ENCODE data around the gene ATR. TPM values are rescaled to one million over a fixed set of nuclear protein-coding genes. Genes with fewer than 3 reads are reported as not detected.
"Not testable (repeated sequence)": the region's sequence is repeated elsewhere in the genome, so short reads cannot be mapped to it uniquely, and the experiment has no call there.

Gene ATR
- total RNA-seq, 1 experiment from 2014 or later, result 8.9 TPM

GRCh38 chr3:142436951-142437585 lies 141.5 kb downstream of the ATR start:
- in situ Hi-C loops (cut with HindIII; ENCODE audit: low pct_unique_long_range_greater_than_20kb, low sequenced_read_pairs), result no loop called here
- DNase-seq (ENCODE audit: low read depth), result no peak

- in situ Hi-C loops (cut with HindIII; ENCODE audit: low pct_unique_long_range_greater_than_20kb, low sequenced_read_pairs), result no loop called here
- no peak for DNase-seq (ENCODE audit: low read depth)
These were observed 144.0 kb downstream of the ATR start for GRCh38 chr3:142434503-142434902.

GRCh38 chr3:142433110-142433509 lies 145.4 kb downstream of the ATR start:
- in situ Hi-C loops (cut with HindIII; ENCODE audit: low pct_unique_long_range_greater_than_20kb, low sequenced_read_pairs), result no loop called here

GRCh38 chr3:142429582-142429981 lies 149.0 kb downstream of the ATR start:
- in situ Hi-C loops (cut with HindIII; ENCODE audit: low pct_unique_long_range_greater_than_20kb, low sequenced_read_pairs), result no loop called here
- no peak for DNase-seq (ENCODE audit: low read depth)

More at GRCh38 chr3:142433110-142433509, 145.4 kb downstream of the ATR start:
- no peak for DNase-seq (ENCODE audit: low read depth)

- in situ Hi-C loops (cut with HindIII; ENCODE audit: low pct_unique_long_range_greater_than_20kb, low sequenced_read_pairs), result no loop called here
- no peak for DNase-seq (ENCODE audit: low read depth)
These were observed 153.8 kb downstream of the ATR start for GRCh38 chr3:142424754-142425153.

GRCh38 chr3:142418926-142419592 lies 159.5 kb downstream of the ATR start:
- in situ Hi-C loops (cut with HindIII; ENCODE audit: low pct_unique_long_range_greater_than_20kb, low sequenced_read_pairs), result no loop called here
- no peak for DNase-seq (ENCODE audit: low read depth)

GRCh38 chr3:142417302-142417701 lies 161.2 kb downstream of the ATR start:
- DNase-seq (ENCODE audit: low read depth), result no peak
- in situ Hi-C loops (cut with HindIII; ENCODE audit: low pct_unique_long_range_greater_than_20kb, low sequenced_read_pairs), result no loop called here

- DNase-seq (ENCODE audit: low read depth); in situ Hi-C loops (cut with HindIII; ENCODE audit: low pct_unique_long_range_greater_than_20kb, low sequenced_read_pairs): not testable (repeated sequence)
These were observed 178.0 kb downstream of the ATR start for GRCh38 chr3:142400537-142400936.

Other genes with a start within 250 kb of the ATR start
- 3.4 and 3.8 TPM in 2 replicates for gene XRN1, start 130.7 kb downstream of the ATR start, total RNA-seq (2014; rRNA removed; shearing (Covaris generic); ENCODE audit: low replicate concordance)
- gene PLS1, start 17.7 kb upstream of the ATR start, total RNA-seq (2014; rRNA removed; shearing (Covaris generic); ENCODE audit: low replicate concordance), result 25.0 and 36.6 TPM in 2 replicates
- gene TRPC1, start 145.3 kb upstream of the ATR start, total RNA-seq (2014; rRNA removed; shearing (Covaris generic); ENCODE audit: low replicate concordance), result 11.4 and 29.7 TPM in 2 replicates

Measured in Caki2 (cell line).